HepG2 (cell line): ENCODE data around the gene ME3. TPM values are rescaled to one million over a fixed set of nuclear protein-coding genes. Genes with fewer than 3 reads are reported as not detected.

Source experiments
- ATAC-seq: fragments of 200-7000 bp; cut with Tn5 transposase; 3 replicates; pipeline ENCODE4 v1.9.1; 2020; ENCODE audit warnings: mild to moderate bottlenecking, moderate library complexity
- BruUV-seq: library from RNA; stranded (reverse); fragments of 400-500 nt; replicated peaks from 2 replicates; lab custom pipeline; 2021; lab: Mats Ljungman, UMichigan
- CTCF ChIA-PET: fragments of 300-600 bp; formaldehyde crosslinking; extraction: SDS; loops from one replicate; lab custom pipeline; 2021; ENCODE audit warnings: low total read pairs, inconsistent platforms, low intra/inter-chr PET ratio; lab: Yijun Ruan, JAX
- POLR2A ChIA-PET: fragments of 350-600 bp; sonication (Branson Sonifier 250); formaldehyde crosslinking; loops from one replicate; lab custom pipeline; 2020; ENCODE audit warnings: antibody characterized with exemption, inconsistent platforms; lab: Yijun Ruan, JAX
- DNase-seq: peaks from one replicate; pipeline ENCODE4 v3.0.0-alpha.2; 2015; ENCODE audit warnings: low spot score
- FAIRE-seq: peaks from 3 replicates; lab custom pipeline; 2011; peaks lifted over from hg19 to GRCh38; lab: Jason Lieb, UNC
- H2AFZ ChIP-seq: one replicate; pipeline ENCODE4 v1.6.1; 2011; ENCODE audit warnings: low read length, inconsistent platforms
- H3K27ac ChIP-seq: fragments of 300-600 bp; 3 replicates; pipeline ENCODE4 v1.8.0; 2011; ENCODE audit warnings: mixed run types, mild to moderate bottlenecking, mixed read lengths, low read length, inconsistent platforms; ENCODE audit not compliant: insufficient read depth; ENCODE audit errors: extremely low read length
- H3K27me3 ChIP-seq, 2 experiments: fragments of 200-600 bp in 1 of 2; 2 replicates in 1 of 2; 3 replicates in 1 of 2; pipeline versions ENCODE4 v1.6.0 to v1.8.0; 2011; ENCODE audit warnings: low read length in 2 of 2, mild to moderate bottlenecking in 2 of 2, moderate library complexity in 2 of 2, inconsistent platforms in 1 of 2; ENCODE audit not compliant: insufficient read depth in 2 of 2, control insufficient read depth in 1 of 2
- H3K36me3 ChIP-seq, 2 experiments: fragments of 200-600 bp in 1 of 2; replicated peaks in 1 of 2; 2 replicates in 1 of 2; 3 replicates in 1 of 2; pipeline versions ENCODE4 v1.5.1 to v1.8.0; 2011; ENCODE audit warnings: low read length in 2 of 2, inconsistent platforms in 1 of 2; ENCODE audit not compliant: insufficient read depth in 2 of 2, control insufficient read depth in 1 of 2
- H3K4me1 ChIP-seq: 2 replicates; pipeline ENCODE4 v1.5.1; 2012; ENCODE audit warnings: low read length, inconsistent platforms; ENCODE audit not compliant: insufficient read depth
- H3K4me2 ChIP-seq: 2 replicates; pipeline ENCODE4 v1.6.0; 2011; ENCODE audit warnings: low read depth, low read length, inconsistent platforms
- H3K4me3 ChIP-seq, 3 experiments: fragments of 200-600 bp in 1 of 3; sonication (generic), shearing (Covaris generic) in 1 of 3; replicated peaks in 1 of 3; 2 replicates each; pipeline ENCODE4 v1.5.1; 2011 to 2016; ENCODE audit warnings: low read length in 3 of 3, inconsistent platforms in 2 of 3, low read depth in 2 of 3, mild to moderate bottlenecking in 2 of 3, control low read depth in 1 of 3, mixed read lengths in 1 of 3; ENCODE audit not compliant: insufficient read depth in 1 of 3
- H3K79me2 ChIP-seq: one replicate; pipeline ENCODE4 v1.6.1; 2011; ENCODE audit warnings: low read length, inconsistent platforms; ENCODE audit not compliant: insufficient read depth
- H3K9ac ChIP-seq: 2 replicates; pipeline ENCODE4 v1.6.0; 2011; ENCODE audit warnings: mild to moderate bottlenecking, low read depth, low read length, inconsistent platforms; ENCODE audit not compliant: insufficient read depth
- H3K9me3 ChIP-seq: 2 replicates; pipeline ENCODE4 v1.5.1; 2012; ENCODE audit warnings: mild to moderate bottlenecking, low read length
- H4K20me1 ChIP-seq: 2 replicates; pipeline ENCODE4 v1.6.0; 2011; ENCODE audit warnings: inconsistent platforms, mild to moderate bottlenecking, low read length, moderate library complexity; ENCODE audit not compliant: insufficient read depth
- GABPB1 ChIP-seq: IDR thresholded peaks from 2 replicates; pipeline ENCODE4 v1.6.1; 2016; ENCODE audit warnings: mild to moderate bottlenecking, missing genetic modification reagents, moderate library complexity, missing compliant biosample characterization
- HNRNPH1 ChIP-seq: fragments of 200-400 bp; formaldehyde crosslinking; optimal IDR thresholded peaks from 2 replicates; pipeline ENCODE3; 2017; ENCODE audit warnings: mild to moderate bottlenecking, low read depth, low read length
- ZNF329 ChIP-seq: sonication (generic); formaldehyde crosslinking; IDR thresholded peaks from 2 replicates; pipeline ENCODE4 v1.9.0; 2021; ENCODE audit warnings: low read depth, mild to moderate bottlenecking, missing genetic modification reagents
- ZNF629 ChIP-seq: sonication (generic); formaldehyde crosslinking; conservative IDR thresholded peaks from 2 replicates; pipeline ENCODE4 v1.5.0; 2020; ENCODE audit warnings: missing genetic modification reagents
- ZNF792 ChIP-seq: IDR thresholded peaks from 2 replicates; pipeline ENCODE4 v1.6.1; 2016
- WGBS: methylation state at CpG from one replicate; pipeline ENCODE4 v1.1.6; 2017; ENCODE audit warnings: low lambda C conversion rate; 5-methylcytosine and 5-hydroxymethylcytosine counted together
- in situ Hi-C: cut with HindIII; loops from 2 replicates; pipeline ENCODE4 v1.10.0; 2017; ENCODE audit warnings: low pct_unique_long_range_greater_than_20kb; ENCODE audit not compliant: extremely low pct_ligation_motif_present
- intact Hi-C: fragments of 100-400 bp; cut with micrococcal nuclease; formaldehyde crosslinking; loops from one replicate; pipeline ENCODE4 v1.10.0; 2022; ENCODE audit not compliant: unreplicated experiment
- polyA plus RNA-seq, 8 experiments: library from polyadenylated mRNA; depleted of rRNA in 3 of 8; stranded (reverse) in 7 of 8; unstranded in 1 of 8; fragments of >200 nt; fragmentation: Illumina TruSeq in 4 of 8; extraction: Trizol in 4 of 8; gene quantifications; 2 replicates each; pipeline versions ENCODE4 v1.2.1 to v1.2.3, GENCODE V29; 2011 to 2016; ENCODE audit warnings: low read depth in 4 of 8, missing spikeins in 1 of 8, mixed read lengths in 1 of 8; ENCODE audit not compliant: insufficient read depth in 1 of 8
- total RNA-seq, 5 experiments: library from RNA; depleted of rRNA; stranded (reverse); fragments of >200 nt; fragmentation: Illumina TruSeq; extraction: Trizol; gene quantifications; 2 replicates each; pipeline ENCODE4 v1.2.3, GENCODE V29; 2016; ENCODE audit warnings: low read depth in 1 of 5

ME3 gene
- total and polyA plus RNA-seq, 2 of the 13 experiments (the other 11 are each of a cell fraction or from before 2014, with no cell fraction given) = not detected

- Histone ChIP-seq H3K79me2 (no peaks in the 10 kb centered on the region), H3K36me3 (no peaks in the 10 kb centered on the region), H3K9me3 (no peaks in the 10 kb centered on the region), H3K4me1 (peaks cover 42% of the 10 kb centered on the region)
- no peak for DNase-seq
- CTCF ChIA-PET = no interaction called here
- TF ChIP-seq GABPB1 (CRISPR knock-in tag) (no peak), ZNF792 (CRISPR knock-in tag) (no peak), HNRNPH1 (no peak), ZNF629 (CRISPR knock-in tag) (peak; percentile 81), ZNF329 (CRISPR knock-in tag) (no peak)
- TF ChIP-seq, all 625 proteins: peak for 1
- Histone ChIP-seq H3K4me3 (no peak overlapping the region), H3K9ac (no peak overlapping the region), H4K20me1 (no peaks in the 10 kb centered on the region), H3K4me2 (0 out of 2 replicates have a peak overlapping the region, but pooled peaks have one; percentile 21), H2AFZ (no peak overlapping the region), H3K27me3 (0 out of 5 replicates have a peak, but pooled peaks cover 0 to 2% of the 10 kb centered on the region in 2 experiments), H3K27ac (no peak overlapping the region)
- no TSS peak for BruUV-seq
- in situ Hi-C loops = no loop called here
- ATAC-seq = no peak; the same call in 2 of the 3 replicates
- intact Hi-C loops = no loop called here
- FAIRE-seq = no peak
- WGBS = 95% methylated on average over 2 of the region's 2 CpGs
- POLR2A ChIA-PET = interaction anchor here (0.8 to 2.3 kb wide), 2 partner anchors 14 to 95 kb away, joined by 3 to 7 read pairs; no protein-coding TSS in a partner anchor
These were observed 93.5 kb downstream of the ME3 start for GRCh38 chr11:86578727-86579405.
